Epidermal melanocyte (primary cell): ENCODE measurements around the gene ADGRB3.

Experiments
- DNase-seq: peaks from one replicate; pipeline ENCODE4 v3.0.0; 2011; ENCODE audit warnings: low spot score; ENCODE audit not compliant: insufficient read length

ADGRB3 gene

DNA sequence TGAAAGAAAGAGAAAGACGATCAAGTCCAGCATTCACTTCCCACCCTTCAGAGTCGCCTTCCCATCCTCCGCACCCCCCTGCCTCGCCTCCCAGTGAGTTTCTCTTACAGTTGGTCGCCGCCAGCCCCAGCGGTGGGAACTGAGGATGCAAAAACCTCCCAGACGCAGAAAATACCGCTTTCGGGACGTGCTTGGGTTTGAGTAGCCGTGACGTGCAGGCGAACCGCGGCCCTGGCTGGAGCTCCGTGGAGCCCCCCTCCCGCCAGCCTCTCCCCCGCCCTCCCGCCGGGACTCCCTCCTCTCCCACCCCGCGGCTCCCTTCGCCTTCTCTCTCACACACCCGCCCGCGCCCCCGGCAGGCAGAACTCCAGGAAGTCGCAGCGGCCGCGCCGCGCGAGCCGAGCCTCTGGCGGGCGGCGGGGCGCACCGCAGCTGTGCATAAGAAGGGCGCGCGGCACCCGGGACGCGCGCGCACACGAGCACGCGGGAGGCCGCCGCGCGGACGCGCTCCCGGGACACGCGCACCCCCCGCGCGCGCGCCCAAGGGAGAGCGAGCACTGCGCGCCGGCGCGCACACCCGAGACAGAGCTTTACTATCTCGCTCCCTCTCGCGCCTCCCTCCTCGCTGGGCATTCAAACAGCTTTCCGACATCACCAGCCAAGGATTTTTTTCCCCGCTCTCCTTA is at the start of gene ADGRB3:
Gene ADGRB3, plus strand, starts transcription at position 557 of the 686 bp plus-strand sequence. CDS start 3,394 bp downstream, outside the sequence.
- peak; percentile 70 for DNase-seq

DNA sequence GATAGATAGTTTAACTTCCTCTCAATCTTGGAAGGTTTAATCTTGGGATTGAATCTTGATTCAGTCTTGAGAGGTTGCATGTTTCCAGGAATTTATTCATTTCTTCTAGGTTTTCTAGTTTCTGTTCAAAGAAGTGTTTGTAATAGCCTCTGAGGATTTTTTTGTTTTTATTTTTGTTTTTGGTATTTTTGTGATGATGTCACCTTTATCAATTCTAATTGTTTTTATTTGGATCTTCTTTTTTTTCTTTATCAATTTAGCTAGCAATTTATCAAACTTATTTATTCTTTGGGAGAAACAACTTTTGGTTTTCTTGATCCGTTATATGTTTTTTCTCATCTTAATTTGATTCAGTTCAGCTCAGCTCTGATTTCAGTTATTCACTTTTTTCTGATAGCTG is 41.5 kb upstream of the ADGRB3 start:
- no peak for DNase-seq

DNA sequence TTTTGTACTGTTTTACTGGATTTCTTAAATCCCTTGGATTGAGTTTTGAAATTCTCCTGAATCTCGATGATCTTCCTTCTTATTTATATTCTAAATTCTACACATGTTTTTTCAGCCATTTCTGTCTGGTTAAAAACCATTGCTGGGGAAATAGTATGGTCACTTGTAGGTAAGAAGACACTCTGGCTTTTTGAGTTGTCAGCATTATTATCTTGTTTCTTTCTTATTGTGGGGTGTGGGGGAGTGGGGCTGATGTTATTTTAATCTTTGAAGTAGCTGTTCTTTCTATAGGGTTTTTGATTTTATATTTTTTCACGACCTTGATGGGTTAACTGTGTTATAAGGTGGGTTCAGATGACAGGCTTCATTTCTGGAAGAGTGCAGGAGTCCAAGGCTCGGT is 37.4 kb upstream of the ADGRB3 start:
- DNase-seq, result no peak

GRCh38 chr6:68615938-68616337 is 19.1 kb upstream of the ADGRB3 start:
- no peak for DNase-seq

DNA sequence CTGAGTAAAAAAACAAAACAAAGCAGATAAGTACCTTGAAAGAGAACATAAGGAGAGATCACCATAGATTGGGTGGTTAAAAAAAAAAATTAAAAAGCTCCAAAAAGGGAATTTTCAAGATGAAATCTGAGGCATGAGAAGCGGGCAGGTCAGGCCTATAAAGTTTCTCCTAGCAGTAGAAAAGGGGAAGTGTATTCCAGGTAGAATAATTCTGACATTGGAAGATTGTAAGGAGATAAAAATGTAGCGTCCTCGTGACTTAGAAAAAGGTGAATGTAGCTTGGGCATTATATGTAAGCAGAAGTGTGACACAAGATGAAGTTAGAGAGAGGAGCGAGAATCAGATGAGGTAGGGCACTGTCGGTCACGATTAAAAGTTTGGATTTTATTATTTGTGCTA is 9.1 kb upstream of the ADGRB3 start:
- DNase-seq, result no peak

DNA sequence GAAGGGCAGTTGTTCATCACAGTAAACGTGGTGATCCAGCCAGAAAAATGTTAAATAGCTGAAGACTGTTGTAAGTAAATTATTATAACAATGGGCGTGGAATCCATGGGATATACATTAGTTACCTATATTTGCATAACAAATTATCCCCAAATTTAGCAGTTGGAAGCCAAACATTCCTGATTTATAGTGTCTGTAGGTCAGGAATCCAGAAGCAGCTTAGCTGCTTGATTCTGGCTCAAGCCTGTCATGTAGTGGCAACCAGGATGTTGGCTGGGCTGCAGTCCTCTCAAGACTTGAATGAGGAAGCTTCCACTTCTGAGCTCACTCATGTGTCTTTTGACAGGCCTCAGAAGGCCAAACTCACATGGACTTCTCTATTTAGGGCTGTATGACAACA is 6.9 kb upstream of the ADGRB3 start:
- no peak for DNase-seq

GRCh38 chr6:68632734-68633133 is 2.3 kb upstream of the ADGRB3 start:
- no peak for DNase-seq

DNA sequence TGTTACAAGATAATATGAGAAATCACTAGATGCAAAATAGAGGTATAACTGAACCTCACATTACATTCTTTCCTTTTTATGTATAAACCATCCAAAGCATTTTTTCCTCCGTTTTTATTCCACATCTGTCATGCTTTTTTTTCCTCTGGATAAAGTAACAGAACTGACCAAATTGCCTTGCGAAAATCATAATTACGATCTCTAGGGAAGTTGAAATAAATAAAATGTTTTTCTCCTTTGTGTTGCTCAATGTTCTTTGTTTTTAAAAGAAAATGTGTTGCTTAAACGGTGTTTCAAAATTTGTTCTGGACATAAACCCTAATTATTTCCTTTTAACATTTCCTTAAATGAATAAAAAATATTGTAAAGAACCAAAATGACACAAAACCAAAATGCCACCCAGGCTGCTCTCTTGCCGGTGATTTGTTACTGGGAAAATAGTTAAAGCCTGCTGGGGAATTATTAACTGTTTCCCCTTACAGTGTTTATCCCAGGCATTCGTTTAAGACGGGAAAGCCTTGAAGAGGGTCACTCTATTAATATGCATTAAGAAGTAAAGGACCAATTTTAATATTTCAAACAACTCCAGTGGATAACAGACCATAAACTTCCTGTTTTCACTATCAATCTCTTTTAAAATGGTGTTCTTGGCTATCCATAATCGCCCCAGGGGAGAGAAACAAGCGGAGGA is 1.7 kb upstream of the ADGRB3 start:
- DNase-seq, result no peak

- DNase-seq, result no peak
Observed at GRCh38 chr6:68633972-68634725, 933 bp upstream of the ADGRB3 start.

GRCh38 chr6:68635412-68635705 is 277 bp downstream of the ADGRB3 start:
- DNase-seq, result no peak

GRCh38 chr6:68635706-68636513 is 828 bp downstream of the ADGRB3 start:
- DNase-seq, result no peak

DNA sequence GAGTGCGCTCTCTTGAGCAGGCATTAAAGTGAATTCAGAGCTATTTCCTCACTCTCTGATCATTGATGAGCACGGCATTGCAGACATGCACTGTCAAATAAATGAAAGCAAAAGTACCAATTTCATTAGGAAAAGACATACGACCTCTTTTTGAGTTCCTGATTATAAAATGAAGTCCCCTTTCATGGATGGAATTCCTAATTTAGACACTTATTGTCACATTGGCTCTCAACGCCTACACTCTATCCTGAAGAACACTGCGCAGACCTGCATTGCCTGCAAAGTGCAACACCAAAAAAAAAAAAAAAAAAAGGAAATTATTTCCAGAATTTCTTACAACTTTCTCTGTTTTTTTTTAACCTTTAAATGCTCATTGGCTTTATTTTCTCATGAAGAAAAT is 1.6 kb downstream of the ADGRB3 start:
- DNase-seq, result no peak

GRCh38 chr6:68637071-68637470 is 2.0 kb downstream of the ADGRB3 start:
- DNase-seq, result no peak

DNA sequence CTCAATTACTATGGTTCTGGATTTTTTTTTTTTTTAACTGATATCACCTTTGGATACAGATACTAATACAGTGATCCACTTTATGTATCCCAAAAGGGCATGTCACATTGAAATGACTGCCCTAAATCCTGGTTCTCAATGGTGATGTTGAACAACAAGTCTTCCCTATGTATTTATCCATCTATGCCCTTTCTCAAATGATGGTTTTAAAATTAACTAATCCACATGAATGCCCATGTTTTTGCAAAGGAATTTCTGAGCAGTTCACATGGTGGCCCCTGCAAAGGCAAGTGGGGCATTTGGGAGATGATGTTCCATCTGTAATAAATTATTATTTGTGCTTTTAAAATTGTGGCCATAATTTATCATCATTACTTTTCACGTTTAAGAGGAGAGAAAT is 2.7 kb downstream of the ADGRB3 start:
- no peak for DNase-seq

GRCh38 chr6:68638230-68638900 is 3.3 kb downstream of the ADGRB3 start:
- no peak for DNase-seq

GRCh38 chr6:68639211-68639610 is 4.1 kb downstream of the ADGRB3 start:
- DNase-seq, result no peak

- DNase-seq, result no peak
Observed at GRCh38 chr6:68639826-68640490, 4.9 kb downstream of the ADGRB3 start.

GRCh38 chr6:68640491-68640835 is 5.4 kb downstream of the ADGRB3 start:
- no peak for DNase-seq

- no peak for DNase-seq
Observed at GRCh38 chr6:68641172-68641571, 6.1 kb downstream of the ADGRB3 start.

GRCh38 chr6:68642081-68642480 is 7.0 kb downstream of the ADGRB3 start:
- DNase-seq, result no peak

- no peak for DNase-seq
Observed at GRCh38 chr6:68642977-68643376, 7.9 kb downstream of the ADGRB3 start.
